COLO829 (cell line): ENCODE data around the gene NFYB.
"Not testable (repeated sequence)": the region's sequence is repeated elsewhere in the genome, so short reads cannot be mapped to it uniquely, and the experiment has no call there.

Experiments used
- DNase-seq: peaks from one replicate; pipeline ENCODE4 v3.0.0; 2012; ENCODE audit warnings: low spot score

The NFYB gene

DNA sequence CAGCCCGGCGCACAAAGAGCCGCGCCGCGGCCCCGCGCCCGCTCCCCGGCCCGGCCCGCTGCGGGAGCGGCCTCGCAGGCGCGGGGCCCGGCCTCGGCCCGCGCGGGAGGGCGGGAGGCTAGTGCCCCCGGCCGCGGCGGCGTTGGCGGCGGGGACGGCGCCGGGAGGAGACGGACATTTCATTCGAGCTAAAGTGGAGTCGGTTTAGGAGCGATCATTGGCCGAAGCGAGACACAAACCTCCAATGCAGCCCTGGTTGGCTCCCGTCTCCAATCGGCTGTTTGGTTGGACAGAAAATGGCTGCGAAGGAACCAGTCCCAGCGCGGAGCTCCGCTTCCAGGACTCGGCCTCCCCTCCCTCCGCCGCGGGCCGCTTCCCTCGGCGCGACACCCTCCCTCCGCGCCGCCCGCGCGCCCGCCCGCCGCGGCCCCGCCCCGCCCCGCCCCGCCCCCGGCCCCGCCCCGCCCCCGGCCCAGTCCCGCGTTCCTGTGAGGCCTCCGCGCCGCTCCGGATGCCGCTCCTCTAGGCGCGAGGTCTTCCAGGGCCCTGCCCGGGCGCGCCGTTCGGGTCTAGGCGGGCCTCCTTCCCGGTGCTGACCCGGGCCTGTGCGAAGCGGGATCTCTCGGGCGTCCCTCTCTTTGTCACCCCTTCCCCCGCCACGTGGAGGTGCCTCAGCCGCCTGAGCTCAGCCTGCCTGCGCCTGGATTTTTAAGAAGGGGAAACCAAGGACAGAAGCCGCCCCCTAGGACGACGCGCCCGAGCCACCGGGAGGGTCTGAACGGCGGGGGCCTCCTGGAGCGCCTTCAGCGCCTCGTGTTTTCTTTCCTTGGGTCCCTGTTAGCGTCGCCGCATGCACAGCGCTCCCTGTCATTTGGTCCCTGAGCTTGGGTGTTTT is at the start of gene NFYB:
Gene NFYB, minus strand, starts transcription at position 309 of the 895 bp plus-strand sequence. CDS start 2,757 bp downstream, outside the sequence.
- peak; percentile 99 for DNase-seq

DNA sequence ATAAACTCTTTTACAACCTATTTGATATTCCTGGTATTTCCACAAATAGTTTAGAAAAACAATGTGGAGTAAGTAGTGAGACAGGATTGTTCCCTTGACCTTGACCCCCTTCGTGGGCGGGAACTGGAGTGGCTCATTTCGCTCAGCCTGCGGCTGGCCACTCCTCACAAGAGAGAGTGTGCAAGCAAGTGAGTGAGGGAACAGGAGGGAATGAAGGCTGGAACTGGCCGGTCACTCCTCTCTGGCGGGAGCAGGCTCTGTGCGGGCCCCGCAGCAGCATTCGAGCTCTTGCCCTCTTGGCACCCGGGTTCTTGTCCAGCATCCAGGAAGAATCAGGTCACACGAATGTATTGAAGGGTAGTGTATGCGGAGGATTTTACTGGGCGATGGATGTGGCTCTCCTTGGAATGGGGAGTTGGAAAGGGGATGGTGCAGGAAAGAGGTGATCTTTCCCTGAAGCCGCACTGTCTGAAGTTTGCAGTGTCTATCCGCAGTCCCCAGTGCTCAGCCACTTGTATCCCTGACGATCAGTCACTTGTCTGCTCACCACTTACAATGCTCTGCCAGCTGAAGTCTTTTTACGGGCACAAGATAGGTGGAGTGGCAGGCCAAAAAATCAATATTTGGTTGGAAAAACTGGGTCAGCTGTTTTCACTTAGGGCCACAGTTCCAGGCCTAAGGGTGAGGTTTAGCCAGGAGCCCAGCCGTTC is 49.6 kb upstream of the NFYB start:
- DNase-seq = no peak

DNA sequence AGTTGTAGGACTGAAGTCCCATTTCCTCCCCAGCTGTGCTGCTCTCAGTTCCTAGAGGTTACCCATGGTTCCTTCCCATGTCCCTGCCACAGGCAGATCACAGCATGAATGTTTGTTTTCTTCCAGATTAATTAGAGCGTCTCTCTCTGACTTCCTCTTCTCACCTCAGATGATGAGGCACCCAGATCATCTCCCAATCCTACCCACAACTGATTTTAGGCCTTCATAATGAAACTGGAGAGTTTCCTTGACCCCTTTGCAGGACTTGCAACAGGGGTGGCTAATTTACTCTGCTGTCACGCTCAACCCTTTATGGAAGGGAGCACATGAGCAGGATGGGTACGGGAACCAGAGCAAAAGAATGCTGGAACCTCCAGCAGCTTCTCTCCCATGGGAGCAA is 45.4 kb upstream of the NFYB start:
- DNase-seq = no peak

DNA sequence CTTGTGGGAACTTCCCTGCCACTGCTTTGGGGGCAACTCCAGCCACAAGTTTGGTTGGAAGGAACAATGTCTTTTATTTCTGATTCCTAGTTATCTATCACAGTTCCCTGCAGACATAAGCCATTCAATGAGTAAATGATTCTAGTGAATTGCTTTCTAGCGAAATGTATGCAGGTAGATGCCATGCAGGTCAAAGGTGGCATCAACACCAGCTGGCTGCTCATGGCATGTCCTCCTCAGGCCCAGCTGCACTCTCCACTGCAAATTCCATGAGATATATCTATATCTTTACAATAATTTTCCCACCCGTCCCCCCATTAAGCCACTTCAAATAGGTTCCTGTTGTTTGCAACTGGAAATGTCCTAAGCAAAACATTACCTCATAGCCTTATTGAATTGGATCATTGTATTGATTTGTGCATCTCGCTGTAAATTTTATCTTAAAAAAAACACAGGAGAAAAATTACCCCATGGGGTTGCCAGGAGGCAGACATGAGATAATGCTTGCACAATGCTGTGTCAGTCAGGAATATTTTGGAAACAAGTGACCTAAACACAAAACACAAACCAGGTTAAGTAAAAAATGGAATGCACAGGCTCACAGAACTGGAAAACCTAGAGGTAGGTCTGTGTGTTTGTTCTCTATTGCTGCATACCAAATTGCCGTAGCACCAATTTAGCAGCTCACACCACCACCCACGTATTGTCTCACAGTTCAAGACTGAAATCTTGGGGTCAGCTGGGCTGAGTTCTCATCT is 44.8 kb upstream of the NFYB start:
- no peak for DNase-seq

DNA sequence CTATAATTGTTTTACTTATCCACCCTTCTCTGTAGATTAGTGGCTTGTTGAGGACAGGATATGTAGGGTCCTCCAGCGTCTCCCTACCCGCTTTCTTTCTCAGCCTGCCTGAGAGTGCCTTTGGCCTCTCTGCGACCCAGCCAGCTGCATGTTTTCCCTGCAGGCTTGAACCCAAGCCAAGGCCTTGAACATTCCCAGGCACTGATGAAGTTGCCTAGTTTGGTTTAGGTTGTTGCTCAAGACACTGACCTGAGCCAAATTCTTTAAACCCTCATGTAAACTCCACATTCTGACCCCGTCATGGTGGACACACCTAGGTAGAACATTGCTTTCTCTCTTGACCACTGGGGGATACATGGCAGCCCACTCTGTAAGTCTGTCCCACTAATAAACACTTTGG is 44.1 kb upstream of the NFYB start:
- no peak for DNase-seq

DNA sequence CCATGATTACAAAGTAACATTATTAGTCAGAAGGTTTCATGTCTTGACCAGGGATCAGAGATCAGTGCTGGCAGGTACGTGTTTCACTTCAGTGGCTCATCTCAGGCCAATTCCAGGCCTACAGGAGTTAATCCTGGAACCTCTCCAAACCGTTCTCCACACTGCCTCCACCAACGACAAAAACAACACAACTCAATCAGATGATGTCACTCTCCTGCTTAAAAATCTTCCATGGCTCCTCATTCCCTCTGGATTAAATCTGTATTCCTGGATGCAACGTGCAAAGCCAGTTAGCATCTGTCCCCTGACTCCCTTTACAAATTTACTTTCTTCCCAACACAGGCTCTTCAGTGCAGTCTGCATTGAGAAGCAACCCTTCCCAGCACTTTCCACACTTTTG is 43.3 kb upstream of the NFYB start:
- DNase-seq = no peak

DNA sequence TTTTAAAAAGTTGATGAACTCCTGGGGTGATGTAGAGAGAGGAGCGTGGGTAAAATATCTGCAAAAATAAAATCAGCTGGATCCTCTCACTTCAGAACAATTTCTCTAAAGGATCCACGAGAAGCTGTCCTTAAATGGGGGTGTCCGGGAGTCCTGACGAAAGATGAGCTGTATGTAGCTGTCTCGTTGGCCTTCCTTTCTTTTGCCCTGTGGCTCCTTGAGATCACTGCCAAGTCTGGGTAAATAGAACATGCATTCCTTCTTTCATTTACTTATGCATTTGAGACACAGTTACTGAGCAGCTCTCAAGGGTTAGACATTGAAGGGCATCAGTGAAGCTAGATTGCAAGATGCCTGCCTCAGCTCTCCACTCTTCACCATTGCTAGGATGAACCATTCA is 42.4 kb upstream of the NFYB start:
- DNase-seq = no peak

DNA sequence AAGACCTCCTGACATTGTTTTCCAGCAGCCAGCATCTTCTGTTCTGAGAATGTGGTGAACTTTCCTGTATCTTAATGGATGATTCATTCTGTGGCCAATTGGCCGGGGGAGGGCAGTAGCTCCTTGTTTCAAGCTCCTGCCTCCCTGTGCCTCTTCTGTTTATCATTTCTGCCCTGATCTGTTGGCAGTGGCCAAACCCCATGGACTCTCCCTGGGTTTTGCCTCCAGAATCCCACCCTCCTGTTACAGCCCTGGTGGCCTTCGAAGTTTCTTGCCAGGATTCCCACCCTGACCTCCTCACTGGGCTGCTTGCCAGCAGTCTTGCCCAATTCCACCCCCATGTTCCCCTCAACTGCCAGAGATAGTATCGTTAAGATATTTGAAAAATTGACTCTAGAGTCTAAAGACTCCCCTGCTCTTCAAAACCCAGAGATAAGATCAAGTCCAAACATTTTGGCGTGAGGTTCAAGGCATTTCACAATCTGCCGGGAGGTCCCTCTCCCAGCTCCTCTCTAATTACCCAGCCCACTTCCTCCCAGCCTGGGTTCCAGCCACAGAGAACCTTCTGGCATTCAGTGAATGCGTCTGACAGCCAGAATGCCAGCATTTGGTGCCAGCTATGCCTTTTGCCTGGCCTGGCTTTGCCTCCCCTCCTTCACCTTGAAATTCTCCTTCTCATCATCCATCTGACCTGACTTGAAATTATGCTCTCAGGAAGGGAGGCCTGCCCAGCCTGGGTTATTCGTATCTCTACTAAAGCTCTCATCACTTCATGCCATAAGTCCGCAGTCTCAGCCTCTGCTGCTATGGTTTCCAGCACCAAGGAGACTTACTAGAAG is 39.9 kb upstream of the NFYB start:
- DNase-seq = peak; percentile 72

DNA sequence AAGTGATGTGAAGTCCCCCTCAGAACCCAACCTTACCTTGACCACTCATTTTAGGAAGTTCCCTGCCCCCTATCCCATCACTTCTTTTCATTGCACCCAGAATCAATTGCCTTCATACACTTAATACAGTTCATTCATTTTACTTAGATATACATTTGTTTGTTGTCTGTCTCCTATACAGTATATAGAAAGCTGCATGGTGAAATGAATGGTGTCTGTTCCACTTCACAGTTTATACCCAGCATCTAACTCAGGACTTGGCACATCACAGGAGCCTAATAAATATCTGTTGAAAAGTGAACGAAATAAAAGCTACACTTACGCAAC is 39.3 kb upstream of the NFYB start:
- no peak for DNase-seq

DNA sequence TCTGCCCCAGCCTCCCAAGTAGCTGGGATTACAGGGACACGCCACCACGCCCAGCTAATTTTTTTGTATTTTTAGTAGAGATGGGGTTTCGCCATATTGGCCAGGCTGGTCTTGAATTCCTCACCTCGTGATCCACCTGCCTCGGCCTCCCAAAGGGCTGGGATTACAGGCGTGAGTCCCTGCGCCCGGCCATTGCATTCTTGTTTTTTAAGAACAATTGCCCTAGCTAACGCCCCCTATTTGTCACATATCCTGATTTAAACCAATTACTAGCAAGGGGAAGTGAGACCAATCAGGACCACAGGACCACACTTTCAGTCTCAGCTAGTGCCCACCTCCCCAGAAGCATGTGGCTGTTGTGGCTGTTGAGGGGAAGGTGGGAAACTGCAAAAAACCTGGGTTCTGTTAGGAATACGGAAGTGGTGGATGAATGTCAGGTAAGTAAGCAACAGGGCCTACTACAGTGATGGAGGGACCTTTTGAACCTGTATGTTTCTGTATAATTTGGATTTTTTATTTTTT is 37.8 kb upstream of the NFYB start:
- no peak for DNase-seq

DNA sequence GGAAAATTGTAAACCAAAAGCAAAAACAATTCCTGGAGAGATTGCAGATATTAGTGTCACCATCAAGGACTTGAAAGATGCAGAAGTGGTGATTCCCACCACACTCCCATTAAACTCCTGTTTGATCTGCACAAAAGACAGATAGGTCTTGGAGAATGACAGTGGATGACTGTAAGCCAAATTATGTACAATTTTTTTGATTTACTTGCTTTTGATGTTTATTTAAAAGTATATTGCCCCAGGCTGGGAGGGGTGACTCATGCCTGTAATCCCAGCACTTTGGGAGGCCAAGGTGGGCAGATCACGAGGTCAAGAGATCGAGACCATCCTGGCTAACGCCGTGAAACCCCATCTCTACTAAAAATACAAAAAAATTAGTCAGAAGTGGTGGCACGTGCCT is 35.8 kb upstream of the NFYB start:
- DNase-seq = not testable (repeated sequence)

DNA sequence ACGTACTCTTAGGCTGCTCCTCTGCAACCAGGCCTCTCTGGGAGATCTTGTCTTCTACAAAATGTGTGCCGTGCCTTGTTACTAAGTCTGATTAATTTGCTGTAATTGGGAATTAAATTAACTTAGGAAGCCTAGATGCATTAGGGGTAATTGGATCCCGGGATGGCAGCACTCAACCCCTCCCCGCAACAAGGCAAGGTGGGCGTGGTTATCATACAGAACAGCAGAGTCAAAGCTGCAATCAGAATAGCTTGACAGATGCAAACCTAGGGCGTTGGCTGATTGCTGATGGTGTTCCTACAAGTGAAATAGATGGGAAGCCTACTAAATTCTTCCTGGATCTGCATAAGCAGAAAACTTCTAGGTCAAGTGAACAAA is 34.5 kb upstream of the NFYB start:
- DNase-seq = no peak

DNA sequence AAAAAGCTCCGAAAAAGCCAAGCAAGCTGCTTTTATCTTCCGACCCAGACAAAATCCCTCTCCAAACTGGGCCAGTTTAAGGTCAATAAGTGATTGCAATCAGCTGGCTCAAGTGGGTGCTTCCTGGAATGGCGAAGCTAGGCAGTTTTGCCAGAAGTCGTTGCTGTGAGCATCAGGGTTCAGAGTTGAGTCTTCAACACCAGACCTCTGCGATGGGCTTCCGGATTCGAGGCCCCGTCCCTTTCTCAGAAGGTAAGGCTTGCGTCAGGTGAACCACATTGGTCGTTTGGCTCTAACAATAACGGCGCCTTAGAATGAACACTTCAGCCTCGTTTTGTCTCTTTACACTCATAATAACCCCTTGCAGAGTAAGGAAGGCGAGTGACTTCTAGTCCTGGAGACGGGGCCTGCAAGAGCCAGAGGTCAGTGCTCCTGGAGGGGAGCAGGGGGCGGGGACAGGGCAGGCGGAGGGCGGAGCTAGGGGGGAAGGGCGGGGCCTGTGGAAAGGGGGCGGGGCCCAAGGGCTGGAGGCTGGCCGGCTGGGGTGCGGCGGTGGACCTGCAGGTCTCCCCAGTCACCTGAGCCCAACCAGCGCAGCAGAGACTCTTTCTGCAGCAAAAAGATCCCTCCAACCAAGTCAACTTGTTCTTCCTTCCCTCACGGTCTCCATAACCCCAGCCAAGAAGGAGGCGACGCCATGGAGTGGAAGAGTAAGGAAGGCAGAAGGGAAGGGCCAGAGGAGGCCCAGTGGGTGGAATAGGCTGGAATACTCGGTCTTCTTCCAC is 34.0 kb upstream of the NFYB start:
- DNase-seq = no peak

DNA sequence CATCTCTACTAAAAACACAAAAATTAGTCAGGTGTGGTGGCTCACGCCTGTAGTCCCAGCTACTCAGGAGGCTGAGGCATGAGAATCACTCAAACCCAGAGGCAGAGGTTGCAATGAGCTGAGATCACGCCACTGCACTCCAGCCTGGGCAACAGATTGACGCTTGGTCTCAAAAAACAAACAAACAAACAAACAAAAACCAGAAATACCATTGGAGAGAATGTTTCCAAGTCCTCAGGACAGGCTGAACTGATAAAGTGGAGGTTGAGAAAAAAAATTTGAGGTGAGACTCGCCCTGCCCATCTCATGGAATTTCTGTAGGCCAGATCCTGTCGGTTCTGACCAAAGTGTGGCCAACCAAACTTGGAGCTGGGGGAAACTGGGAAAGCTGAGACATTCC is 30.6 kb upstream of the NFYB start:
- no peak for DNase-seq

DNA sequence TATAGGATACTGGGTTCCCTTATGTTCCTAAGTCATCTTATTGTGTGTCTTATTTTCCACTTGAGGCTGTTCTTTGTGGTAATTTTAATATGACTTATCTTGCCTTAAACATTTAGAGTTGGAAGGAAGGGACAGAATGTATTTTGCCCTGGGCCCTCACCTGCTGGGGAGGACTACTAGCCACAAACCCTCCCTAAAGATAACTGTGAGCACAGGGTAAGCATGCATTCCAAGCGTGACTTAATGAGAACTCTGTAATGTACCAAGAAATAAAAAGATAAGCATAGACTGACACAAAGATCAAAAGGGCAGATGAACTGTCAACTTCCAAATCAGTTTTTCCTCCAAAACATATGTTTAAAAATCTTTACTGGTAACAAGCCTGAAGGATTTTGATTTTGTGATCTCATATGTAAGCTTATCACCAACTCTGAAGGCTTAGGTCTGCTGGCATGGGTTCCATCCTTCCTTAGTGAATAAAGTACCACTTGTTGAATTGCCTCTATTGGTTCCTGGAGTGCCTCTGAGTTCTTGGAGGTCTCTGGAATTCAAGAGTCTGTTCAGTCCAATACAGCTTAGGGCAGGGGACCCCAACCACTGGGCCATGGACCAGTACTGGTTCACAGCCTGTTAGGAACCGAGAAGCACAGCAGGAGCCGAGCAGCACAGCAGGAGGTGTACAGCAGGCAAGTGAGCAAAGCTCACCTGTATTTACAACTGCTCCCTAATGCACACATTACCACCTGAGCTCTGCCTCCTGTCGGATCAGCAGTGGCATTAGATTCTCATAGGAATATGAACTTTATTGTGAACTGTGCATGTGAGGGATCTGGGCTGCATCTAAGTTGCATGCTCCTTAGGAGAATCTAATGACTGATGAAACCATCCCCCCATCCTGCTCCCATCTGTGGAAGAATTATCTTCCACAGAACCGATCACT is 29.8 kb upstream of the NFYB start:
- no peak for DNase-seq

DNA sequence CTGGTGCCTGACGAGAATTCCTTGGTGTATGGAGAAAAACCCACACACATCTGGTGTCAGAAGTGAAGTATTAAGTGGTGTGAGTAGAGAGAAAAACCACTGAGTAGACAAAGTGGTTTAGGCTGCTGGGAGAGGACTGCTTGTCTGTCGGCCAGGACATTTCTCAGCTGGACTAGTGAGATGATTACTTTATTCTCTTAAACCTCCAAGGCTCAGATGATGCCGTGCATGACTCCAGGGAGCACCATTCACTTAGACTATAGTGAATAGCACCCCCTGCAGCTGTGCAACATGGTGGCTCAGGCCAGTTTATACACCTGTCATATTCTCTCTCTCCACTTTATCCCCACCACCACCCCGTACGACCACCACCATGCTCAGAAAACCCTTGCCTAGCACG is 28.5 kb upstream of the NFYB start:
- DNase-seq = no peak

DNA sequence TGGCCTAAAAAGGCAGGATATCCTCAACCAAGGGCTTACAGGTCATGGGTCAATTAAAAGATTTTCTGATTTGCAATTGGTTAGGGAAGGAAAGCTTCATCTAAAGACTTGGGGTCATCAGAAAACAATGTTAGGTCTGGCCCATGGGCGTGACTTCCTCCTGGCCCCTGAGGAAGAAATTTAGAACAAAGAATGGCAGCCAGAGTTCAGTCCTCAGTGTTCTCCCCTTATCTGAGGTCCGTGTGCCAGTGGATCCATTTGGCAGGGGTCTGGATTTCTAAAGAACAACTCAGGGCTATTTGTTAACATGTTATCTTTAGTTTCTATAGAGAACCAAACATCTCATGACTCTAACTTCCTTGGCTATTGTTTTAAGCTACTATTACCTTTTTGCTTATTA is 27.8 kb upstream of the NFYB start:
- DNase-seq = no peak

DNA sequence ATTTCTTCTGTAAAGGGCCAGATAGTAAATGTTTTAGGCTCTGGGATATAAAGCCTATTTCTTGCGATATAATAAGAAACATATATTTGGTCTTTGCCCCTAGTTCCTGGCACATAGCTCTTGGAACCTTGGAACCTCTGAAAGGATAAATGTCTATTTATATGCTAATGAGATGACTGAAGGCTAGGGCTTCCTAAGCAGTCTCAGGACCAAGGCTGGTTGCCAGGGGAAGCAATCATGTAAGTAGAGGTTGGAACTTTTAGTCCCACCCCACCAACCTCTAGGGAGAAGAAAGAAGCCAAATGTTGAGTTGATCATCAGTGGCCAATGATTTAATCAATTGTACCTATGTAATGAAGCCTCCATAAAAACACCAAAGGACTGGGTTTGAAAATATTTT is 26.6 kb upstream of the NFYB start:
- no peak for DNase-seq

DNA sequence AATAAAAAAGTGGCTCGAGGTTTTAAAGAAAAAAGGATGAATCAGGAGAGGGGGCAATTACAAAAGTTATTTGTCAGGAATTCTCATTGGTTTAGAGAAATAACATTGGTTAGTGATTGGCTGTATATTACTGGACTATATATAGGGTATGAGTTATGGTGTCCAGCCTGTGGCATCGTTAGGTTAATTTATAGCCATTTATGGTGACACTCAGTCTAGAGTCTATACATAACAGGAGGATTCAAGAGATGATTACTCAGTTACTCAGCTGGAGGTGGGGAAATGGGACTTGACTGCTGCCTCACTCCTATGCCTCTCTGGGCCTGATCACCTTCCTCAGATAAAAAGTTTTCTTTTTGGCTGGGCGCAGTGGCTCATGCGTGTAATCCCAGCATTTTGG is 25.6 kb upstream of the NFYB start:
- DNase-seq = no peak

DNA sequence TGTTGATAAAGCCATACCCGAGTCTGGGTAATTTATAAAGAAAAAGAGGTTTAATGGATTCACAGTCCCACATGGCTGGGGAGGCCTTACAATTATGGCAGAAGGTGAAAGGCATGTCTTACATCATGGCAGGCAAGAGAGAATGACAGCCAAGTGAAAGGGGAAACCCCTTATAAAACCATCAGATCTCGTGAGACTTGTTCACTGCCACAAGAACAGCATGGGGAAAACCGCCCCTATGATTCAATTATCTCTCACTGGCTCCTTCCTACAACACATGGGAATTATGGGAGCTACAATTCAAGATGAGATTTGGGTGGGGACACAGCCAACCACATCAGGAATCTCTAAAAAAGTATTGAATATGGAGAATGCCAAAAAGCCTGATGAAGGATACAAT is 25.0 kb upstream of the NFYB start:
- DNase-seq = not testable (repeated sequence)
